ENCODE data around the gene AHCYL2.

Gene AHCYL2

GRCh38 chr7:129224251-129225205 lies at the start of gene AHCYL2:
AHCYL2 (plus strand) TSS chr7:129225030.
- DNase-seq (ENCODE audit: low read depth) = peak; percentile 83

- DNase-seq (ENCODE audit: low read depth) = no peak
Observed at GRCh38 chr7:129176916-129177710, 47.7 kb upstream of the AHCYL2 start.

GRCh38 chr7:129184981-129185670 lies 39.7 kb upstream of the AHCYL2 start:
- DNase-seq (ENCODE audit: low read depth) = no peak

- DNase-seq (ENCODE audit: low read depth) = no peak
Observed at GRCh38 chr7:129186749-129187260, 38.0 kb upstream of the AHCYL2 start.

GRCh38 chr7:129187681-129188371 lies 37.0 kb upstream of the AHCYL2 start:
- DNase-seq (ENCODE audit: low read depth) = no peak

- no peak for DNase-seq (ENCODE audit: low read depth)
Observed at GRCh38 chr7:129188372-129188891, 36.4 kb upstream of the AHCYL2 start, which contains the start of gene SMO. SMO (plus strand) TSS chr7:129188633; CDS start chr7:129189152, 519 bp downstream.

- DNase-seq (ENCODE audit: low read depth) = no peak
Observed at GRCh38 chr7:129188892-129189660, 35.8 kb upstream of the AHCYL2 start.

- DNase-seq (ENCODE audit: low read depth) = no peak
Observed at GRCh38 chr7:129189661-129190310, 35.0 kb upstream of the AHCYL2 start.

GRCh38 chr7:129191272-129191671 lies 33.6 kb upstream of the AHCYL2 start:
- DNase-seq (ENCODE audit: low read depth) = no peak

GRCh38 chr7:129193892-129194291 lies 30.9 kb upstream of the AHCYL2 start:
- DNase-seq (ENCODE audit: low read depth) = no peak

GRCh38 chr7:129197771-129198170 lies 27.1 kb upstream of the AHCYL2 start:
- no peak for DNase-seq (ENCODE audit: low read depth)

- no peak for DNase-seq (ENCODE audit: low read depth)
Observed at GRCh38 chr7:129199406-129199805, 25.4 kb upstream of the AHCYL2 start.

- no peak for DNase-seq (ENCODE audit: low read depth)
Observed at GRCh38 chr7:129202058-129202777, 22.6 kb upstream of the AHCYL2 start.

- no peak for DNase-seq (ENCODE audit: low read depth)
Observed at GRCh38 chr7:129203050-129203741, 21.6 kb upstream of the AHCYL2 start.

GRCh38 chr7:129205126-129205818 lies 19.6 kb upstream of the AHCYL2 start:
- no peak for DNase-seq (ENCODE audit: low read depth)

GRCh38 chr7:129205987-129206785 lies 18.6 kb upstream of the AHCYL2 start:
- no peak for DNase-seq (ENCODE audit: low read depth)

- DNase-seq (ENCODE audit: low read depth) = no peak
Observed at GRCh38 chr7:129208667-129209066, 16.2 kb upstream of the AHCYL2 start.
